HG03342 (cell line): ENCODE results near the gene IGF2R.
"Not testable (repeated sequence)": the region's sequence is repeated elsewhere in the genome, so short reads cannot be mapped to it uniquely, and the experiment has no call there.

Experiments
- ATAC-seq: cut with Tn5 transposase; IDR thresholded peaks from one replicate; pipeline ENCODE4 v1.9.1; 2021; ENCODE audit warnings: mild to moderate bottlenecking, moderate library complexity; ENCODE audit not compliant: unreplicated experiment

IGF2R gene

DNA sequence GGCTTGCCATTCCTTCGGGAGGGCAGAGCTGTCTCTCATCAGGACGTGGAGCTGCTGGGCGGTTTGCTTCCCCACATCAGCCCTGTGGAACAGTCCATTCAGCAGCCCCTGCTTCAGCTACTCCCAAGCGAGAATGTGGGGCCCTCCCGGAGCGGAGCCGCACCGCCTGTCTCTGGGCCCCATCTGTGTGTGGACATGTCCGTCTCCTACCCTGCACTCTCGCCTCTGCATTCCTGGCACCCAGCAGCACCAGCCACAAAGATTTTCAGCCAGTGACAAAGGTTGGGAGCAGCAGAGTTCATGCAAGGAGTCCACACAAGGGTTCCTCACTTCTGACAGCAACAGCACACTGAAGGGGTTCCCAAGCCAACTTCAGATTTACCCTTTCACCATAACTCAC, 123.7 kb downstream of the IGF2R start:
- ATAC-seq, result no peak

DNA sequence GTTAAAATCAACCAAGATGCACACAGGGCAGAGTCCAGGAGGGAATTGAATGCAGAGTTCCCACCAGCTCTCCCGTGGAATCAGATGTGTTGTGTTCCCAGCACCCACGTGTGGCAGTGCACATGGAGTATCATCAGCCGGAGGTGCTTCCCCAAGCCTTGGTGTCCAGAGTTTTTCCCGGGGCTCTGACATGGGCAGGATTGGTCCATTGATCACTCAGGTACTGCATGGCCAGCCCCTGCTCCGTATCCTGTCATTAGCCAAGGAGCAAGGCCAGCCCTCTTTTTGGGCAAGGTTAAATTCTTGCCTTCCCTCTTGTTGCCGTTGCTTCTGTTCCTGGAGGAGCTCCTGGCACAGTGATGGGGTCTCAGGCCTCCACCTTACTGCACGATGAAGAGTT, 124.2 kb downstream of the IGF2R start:
- no peak for ATAC-seq

DNA sequence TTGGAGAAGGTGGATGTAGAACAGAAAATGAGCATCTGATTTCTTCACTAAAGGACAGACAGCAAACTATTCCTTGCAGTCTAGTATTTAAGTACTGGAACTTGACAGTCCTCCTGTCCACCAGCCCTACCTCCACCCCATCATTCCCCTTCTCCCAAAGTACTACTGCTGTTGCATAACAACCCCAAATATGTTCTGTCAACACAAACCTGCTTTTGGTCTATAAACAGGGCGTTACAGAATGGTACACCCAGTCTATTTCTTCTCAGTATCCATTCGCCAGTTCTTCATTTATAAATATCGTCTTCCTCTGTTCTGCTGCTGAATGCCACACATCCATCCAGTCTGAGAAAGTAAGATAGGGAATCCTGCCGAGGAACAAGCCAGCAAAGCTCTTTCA, 125.1 kb downstream of the IGF2R start:
- no peak for ATAC-seq

DNA sequence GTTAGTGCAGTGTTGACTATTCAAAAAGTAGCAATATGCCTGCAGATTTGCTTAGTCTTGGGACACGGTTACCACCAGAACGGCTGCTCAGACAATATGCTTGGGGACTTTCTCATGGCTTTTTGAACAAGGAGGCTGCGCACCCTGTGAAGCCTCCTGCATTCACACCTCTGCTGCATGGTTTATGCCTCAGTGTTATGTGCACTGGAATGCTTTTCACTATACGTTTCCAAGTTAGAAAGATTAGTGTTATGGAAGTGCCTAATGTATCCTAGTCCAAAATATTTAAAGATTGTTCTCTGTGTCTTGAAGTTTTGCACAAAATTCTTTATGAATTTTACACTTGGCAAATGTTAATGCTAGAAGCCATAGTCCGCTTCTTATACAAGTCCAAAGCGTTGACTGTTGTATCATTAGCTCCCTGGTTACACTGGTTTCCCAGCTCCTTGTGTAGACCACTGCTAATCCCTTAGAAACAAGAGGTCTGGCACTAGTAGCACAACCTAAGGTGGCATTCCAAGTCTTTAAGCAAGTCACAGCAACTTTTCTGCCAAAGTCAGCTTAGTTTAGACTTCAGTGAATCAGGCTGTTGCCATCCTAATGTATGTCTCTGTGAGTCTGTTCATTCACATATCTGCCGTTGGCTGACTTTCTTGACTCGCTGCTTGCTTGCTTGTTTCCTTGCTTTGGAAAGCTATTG, 126.4 kb downstream of the IGF2R start:
- no peak for ATAC-seq

DNA sequence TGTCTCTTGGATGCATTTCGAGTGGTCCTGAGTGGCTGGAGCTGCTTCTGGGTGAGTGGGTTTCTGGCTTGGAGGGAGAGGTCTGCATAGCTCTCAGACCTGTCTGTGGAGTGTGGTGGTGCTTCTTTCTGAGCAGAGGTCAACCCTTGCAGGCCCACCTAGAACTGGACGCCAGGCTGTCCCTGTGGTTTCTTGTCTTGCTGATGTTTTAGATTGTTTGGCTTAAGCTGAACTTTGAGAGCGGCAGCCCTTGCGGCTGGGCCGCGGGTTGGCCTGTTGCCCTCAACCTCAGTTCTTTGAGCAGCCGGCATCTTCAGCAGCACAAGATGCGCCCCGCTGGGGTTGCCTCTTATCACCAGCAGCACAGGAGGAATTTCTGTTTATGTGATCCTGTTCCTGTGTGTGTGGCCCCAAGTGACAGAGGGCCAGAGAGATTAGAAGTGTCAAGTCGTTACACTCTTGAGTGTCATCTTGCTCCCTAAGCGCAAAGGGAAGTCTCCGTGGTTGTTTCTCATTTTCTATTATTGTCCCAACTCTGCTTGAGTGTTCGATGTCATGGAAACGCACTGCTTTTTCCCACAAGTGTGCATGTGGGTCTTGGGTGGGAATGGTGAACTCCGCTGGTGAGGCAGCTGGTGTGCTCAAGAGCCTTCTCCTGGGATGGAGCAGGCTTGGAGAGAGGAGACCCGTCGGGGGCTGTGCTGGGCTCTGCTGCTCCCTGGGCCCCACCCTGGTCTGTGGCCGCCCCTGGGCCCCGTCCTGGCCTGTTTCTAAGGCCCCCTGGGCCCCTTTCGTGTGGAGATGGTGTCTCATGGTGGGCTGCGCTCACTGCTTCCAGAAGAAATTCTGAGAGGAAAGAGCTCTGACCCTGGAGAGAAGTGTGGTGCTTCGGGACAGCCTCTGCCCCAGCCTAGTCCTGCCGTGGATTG, 132.7 kb downstream of the IGF2R start:
- no peak for ATAC-seq

DNA sequence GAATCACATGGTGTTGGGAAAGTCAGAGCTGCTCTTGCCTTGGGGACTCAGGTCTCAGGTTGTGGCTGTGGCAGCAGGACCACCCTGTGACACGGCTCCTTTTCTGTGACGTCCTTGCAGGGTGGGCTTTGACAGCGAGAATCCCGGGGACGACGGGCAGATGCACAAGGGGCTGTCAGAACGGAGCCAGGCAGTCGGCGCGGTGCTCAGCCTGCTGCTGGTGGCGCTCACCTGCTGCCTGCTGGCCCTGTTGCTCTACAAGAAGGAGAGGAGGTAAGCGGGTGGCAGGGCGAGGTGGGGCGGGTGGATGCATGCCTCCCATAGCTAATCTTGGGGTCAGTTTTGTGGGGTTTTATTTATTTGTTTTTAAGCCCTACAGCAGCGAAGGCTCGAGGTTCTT, 133.5 kb downstream of the IGF2R start:
- ATAC-seq, result no peak

DNA sequence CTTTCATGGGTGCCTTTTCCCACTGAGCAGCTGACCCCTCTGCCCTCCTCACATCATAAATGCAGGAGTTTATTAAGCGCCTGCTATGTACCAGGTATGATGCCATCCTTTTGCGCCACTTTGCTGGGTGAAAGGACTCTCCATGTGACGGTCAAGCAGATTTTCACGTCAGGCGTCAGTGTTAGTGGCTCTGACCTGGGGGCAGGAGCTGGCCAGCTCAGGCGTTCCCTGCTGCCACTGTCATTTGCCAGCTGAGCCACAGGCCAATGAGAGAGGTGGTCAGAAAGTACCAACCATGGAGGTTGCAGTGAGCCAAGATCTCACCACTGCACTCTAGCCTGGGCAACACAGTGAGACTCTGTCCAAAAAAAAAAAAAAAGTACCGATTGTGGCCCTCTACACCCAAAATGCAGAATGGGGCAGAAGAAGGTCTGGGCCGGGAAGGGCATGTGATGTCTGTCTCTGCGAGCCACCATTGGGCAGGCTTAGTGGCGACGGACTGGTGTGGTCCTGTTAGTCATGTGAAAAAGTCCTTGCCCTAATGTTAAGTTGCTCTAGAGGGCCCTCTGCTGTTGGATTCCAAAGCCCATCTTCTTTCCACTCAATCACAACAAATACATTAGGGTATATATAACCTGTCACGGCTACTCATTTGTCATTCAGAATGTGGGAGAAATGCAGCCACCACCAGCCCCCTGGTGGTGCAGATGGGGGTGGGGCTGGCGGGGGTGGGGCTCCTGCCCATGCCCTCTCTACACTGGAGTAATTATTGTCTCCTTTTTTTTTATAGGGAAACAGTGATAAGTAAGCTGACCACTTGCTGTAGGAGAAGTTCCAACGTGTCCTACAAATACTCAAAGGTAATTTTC, 134.3 kb downstream of the IGF2R start:
- no peak for ATAC-seq

DNA sequence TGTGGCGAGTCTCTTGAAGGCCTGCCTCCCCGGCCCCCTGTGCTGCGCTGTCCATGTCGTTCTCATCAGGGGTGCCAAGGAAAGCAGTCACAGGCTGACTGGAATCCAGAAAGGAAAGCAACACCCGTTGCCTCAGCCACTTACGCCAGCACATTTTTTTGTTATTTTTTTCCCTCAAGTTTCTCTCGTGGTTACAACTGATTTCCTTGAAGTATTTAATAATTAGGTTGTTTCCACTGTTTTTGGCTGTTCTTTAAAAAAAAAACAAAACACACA, 134.9 kb downstream of the IGF2R start:
- ATAC-seq, result no peak

DNA sequence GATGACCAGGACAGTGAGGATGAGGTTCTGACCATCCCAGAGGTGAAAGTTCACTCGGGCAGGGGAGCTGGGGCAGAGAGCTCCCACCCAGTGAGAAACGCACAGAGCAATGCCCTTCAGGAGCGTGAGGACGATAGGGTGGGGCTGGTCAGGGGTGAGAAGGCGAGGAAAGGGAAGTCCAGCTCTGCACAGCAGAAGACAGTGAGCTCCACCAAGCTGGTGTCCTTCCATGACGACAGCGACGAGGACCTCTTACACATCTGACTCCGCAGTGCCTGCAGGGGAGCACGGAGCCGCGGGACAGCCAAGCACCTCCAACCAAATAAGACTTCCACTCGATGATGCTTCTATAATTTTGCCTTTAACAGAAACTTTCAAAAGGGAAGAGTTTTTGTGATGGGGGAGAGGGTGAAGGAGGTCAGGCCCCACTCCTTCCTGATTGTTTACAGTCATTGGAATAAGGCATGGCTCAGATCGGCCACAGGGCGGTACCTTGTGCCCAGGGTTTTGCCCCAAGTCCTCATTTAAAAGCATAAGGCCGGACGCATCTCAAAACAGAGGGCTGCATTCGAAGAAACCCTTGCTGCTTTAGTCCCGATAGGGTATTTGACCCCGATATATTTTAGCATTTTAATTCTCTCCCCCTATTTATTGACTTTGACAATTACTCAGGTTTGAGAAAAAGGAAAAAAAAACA, 136.1 kb downstream of the IGF2R start:
- no peak for ATAC-seq

DNA sequence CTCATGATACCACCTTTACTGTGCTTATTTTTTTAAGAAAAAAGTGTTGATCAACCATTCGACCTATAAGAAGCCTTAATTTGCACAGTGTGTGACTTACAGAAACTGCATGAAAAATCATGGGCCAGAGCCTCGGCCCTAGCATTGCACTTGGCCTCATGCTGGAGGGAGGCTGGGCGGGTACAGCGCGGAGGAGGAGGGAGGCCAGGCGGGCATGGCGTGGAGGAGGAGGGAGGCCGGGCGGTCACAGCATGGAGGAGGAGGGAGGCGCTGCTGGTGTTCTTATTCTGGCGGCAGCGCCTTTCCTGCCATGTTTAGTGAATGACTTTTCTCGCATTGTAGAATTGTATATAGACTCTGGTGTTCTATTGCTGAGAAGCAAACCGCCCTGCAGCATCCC, 137.1 kb downstream of the IGF2R start:
- no peak for ATAC-seq

DNA sequence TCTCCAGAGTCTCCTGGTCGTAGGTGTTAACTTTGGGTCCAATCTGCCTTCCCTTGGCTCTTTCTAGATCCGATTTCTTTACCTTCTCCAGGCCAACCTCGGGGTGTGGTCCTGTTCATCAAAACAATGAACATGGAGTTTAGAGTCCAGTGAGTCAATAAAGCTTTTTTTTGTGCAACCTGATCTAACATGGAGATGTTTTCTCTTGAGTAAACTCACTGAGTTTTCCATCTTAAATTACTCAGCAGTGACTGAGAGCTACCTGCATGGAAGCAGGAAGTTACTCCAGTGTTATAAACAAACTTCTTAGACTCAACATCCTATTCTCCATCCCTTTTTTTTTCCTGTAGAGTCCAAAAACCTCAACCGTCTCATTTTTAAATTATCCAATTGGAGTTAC, 137.8 kb downstream of the IGF2R start:
- ATAC-seq, result no peak

DNA sequence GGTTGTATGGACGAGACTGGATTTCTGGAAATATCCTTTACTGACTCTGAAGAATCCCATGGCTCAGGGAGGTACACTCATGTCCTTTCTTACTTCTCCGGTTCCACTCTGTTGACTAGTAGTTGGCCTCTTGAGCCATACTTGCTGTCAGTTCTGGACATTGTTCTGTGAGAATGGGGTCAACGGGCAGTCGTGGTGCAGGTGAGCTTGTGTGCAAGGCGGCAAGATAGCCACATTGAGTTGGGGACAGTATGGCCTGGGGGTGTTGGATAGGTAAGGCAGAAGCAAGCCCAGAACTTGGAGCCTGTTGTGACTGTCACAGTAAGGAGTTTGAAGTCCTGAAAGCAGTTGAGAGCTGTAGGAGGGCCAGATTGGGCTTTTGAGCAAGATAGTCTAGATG, 139.2 kb downstream of the IGF2R start:
- no peak for ATAC-seq

DNA sequence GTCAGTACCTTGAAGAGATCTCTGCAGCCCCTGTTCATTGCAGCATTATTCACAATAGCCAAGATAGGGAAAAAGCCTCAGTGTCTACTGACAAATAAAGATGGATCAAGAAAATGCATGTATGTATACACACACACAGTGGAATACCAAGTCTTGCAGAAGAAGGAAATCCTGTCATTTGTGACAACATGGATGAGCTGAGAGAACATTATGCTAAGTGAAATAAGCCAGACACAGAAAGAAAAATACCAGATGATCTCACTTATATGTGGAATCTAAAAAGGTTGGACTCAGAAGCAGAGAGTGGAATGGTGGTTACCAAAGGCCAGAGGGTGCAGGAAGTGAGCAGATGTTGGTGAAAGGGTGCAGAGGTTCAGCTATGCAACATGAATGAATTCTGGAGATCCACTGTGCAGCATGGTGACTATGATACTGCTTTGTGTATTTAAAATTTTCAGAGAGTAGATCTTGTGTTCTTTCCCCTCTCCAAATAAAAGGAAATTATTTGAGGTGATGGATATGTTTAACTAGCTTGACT, 141.8 kb downstream of the IGF2R start:
- ATAC-seq, result no peak

DNA sequence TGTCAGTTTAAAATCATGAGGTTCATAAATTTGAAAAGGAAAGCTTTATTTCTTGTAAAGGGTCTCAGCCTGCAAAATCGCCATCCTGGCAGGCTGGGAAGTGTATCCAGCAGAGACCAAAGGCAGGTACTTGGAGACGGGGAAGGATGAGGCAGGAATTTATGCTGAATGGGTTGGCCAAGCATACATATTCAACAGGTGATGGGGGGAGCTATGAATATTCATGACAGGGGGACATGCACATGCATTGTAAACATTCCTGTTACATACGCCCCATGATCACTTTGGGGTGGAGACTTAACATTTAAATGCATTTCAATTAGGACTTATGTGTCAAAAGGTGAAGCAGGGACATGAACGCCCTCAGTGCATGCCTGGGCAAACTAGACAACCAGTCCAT, 142.9 kb downstream of the IGF2R start:
- ATAC-seq, result no peak

DNA sequence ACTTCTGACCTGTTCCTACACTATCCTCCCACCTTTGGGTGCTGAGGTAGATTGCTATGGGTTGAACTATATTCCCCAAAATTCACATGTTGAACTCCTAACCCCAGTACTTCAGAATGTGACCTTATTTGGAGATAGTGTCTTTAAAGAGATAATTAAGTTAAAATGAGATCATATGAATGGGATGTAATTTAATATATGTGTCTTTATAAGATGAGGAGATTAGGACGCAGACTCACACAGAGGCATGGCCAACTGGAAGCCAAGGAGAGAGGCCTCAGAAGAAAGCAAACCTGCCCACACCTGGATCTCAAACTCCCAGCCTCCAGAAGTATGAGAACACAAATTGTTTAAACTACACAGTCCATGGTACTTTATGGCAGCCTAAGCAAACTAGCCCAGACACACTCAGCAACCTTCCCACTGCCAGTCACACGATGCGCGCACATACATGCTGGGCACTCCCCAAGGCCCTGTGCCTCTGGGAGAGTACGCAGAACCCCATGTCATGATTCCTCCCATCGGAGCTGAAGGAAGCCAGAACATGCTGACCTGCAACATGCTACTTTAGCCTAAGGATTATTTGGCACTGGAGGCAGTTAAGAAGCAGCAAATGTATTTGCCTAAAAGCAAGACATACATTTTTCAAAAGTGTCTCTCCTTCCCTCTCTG, 143.9 kb downstream of the IGF2R start:
- no peak for ATAC-seq

DNA sequence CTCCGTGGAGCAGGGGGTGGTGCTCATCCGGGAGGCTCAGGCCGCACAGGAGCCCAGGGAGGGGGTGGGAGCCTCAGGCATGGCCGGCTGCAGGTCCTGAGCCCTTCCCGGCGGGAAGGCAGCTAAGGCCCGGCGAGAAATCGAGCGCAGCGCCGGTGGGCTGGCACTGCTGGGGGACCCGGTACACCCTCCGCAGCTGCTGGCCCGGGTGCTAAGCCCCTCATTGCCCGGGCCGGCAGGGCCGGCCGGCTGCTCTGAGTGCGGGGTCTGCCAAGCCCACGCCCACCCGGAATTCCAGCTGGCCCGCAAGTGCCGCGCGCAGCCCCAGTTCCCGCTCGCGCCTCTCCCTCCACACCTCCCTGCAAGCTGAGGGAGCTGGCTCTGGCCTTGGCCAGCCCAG, 145.7 kb downstream of the IGF2R start:
- ATAC-seq, result not testable (repeated sequence)

DNA sequence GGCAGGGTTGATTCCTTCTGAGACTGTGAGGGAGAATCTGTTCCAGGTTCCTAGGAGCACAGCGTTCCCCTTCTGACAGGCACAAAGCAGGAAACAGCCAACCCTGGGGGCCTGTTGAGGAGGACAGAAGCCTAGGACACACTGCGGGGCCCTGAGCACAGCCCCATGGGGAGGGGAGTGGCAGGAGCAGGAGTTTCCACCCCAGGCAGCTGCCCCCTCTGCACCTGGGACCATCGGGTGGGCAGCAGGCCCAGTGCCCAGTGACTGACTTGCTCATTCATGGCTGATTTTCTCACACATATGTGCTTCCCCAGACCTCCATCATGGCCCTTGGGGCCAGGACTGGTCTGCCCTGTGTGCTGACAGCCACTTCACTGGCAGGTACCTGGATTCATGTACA, 146.5 kb downstream of the IGF2R start:
- ATAC-seq, result no peak

DNA sequence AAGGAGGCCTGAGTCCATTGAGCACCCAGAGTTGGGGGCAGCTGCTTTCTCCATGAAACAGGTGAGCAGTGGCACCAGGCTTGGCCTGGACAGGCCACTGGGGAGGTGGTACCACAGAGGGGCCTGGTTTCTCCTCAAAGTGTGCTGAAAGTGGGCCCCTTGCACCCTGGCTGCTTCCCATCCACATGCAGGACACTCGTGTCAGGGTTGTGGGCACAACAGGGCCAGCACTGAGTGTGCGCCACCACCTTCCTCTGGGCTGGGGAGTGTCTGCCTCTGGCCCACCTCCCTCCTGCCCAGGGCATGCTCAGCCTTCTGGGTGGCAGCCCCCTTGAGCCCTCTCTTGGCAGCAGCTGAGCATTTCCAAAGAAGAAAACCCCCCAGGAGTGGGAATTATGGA, 147.5 kb downstream of the IGF2R start:
- no peak for ATAC-seq

DNA sequence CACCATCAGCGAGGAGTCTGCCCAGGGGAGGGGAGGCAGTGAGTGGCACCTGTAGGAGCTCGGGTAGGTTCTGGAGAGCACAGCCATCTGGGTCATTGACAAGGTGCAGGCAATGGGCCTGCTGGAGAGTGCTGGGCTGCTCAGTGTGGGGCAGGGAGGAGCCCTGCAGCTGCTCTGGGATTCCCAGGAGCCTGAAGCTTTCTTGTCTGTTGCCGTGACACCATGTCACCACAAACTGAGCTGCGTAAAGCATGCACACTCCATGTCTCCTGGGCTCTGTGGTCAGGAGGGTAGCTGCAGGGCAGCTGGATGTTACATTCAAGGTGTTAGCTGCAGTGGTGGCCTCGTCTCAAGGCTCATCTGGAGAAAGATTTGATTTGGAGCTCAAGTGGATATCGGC, 148.3 kb downstream of the IGF2R start:
- no peak for ATAC-seq

DNA sequence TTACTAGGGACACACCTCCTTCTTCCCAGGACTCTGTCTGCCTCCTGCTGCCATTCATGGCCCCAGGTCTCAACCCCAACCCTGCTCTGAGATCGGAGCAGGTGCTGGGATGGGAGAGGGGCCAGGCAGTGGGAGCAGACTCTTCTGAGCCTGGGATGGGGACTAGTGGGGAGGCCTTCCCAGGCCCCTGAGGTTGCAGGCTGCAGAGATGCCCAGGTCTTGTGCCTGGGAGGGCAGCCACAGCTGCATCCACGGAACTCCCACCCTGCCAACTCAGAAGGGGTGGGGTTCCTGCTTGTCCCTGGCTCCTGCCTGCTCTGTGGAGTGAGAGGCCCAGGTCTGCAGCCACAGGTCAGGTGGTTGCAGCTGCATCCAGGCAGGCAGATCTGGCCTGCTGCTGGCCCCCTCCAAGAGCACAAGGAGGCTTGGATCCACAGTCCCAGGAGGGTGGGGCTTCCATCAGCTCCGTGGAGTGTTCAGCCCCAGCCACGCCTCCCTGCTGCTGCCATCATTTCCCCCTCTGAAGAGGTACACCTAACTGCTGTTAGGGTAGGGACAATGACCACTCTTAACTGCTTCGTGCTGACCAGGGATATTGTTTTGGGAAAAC, 149.8 kb downstream of the IGF2R start:
- ATAC-seq, result no peak
